ENCODE results near the gene GTSE1.

GTSE1 gene

GRCh38 chr22:46377525-46378425 is 81.1 kb downstream of the GTSE1 start:
- DNase-seq (ENCODE audit: low read depth in 2 of 3, low spot score in 1 of 3), result no peak

- DNase-seq (ENCODE audit: low read depth in 2 of 3, low spot score in 1 of 3), result no peak
Measured at GRCh38 chr22:46378426-46379065, 81.9 kb downstream of the GTSE1 start.

- DNase-seq (ENCODE audit: low read depth in 2 of 3, low spot score in 1 of 3), result no peak
Measured at GRCh38 chr22:46379066-46379930, 82.6 kb downstream of the GTSE1 start.

GRCh38 chr22:46380069-46380468 is 83.4 kb downstream of the GTSE1 start:
- DNase-seq (ENCODE audit: low read depth in 2 of 3, low spot score in 1 of 3), result no peak
